HG03432 (cell line): ENCODE data around the gene ELOVL4.
A peak's percentile ranks its signal among the peaks of the same experiment; 100 is the strongest.

Experiments
- ATAC-seq: cut with Tn5 transposase; IDR thresholded peaks from one replicate; pipeline ENCODE4 v1.9.1; 2021; ENCODE audit warnings: mild to moderate bottlenecking, moderate library complexity; ENCODE audit not compliant: unreplicated experiment

The ELOVL4 gene

GRCh38 chr6:79947191-79948186, at the start of gene ELOVL4:
Gene ELOVL4 (minus strand): TSS chr6:79947553. CDS start chr6:79947279, 274 bp downstream.
- peak; percentile 65 for ATAC-seq

GRCh38 chr6:79993911-79994309, 46.6 kb upstream of the ELOVL4 start:
- no peak for ATAC-seq

GRCh38 chr6:79993012-79993910, 45.9 kb upstream of the ELOVL4 start:
- no peak for ATAC-seq

GRCh38 chr6:79989641-79990040, 42.3 kb upstream of the ELOVL4 start:
- no peak for ATAC-seq

- ATAC-seq, result peak; percentile 54
Observed at GRCh38 chr6:79985128-79985527, 37.8 kb upstream of the ELOVL4 start.

GRCh38 chr6:79984261-79984660, 36.9 kb upstream of the ELOVL4 start:
- ATAC-seq, result peak; percentile 83

GRCh38 chr6:79981652-79982051, 34.3 kb upstream of the ELOVL4 start:
- no peak for ATAC-seq

- no peak for ATAC-seq
Observed at GRCh38 chr6:79971193-79971592, 23.8 kb upstream of the ELOVL4 start.

GRCh38 chr6:79969784-79970183, 22.4 kb upstream of the ELOVL4 start:
- ATAC-seq, result no peak

GRCh38 chr6:79967178-79967577, 19.8 kb upstream of the ELOVL4 start:
- ATAC-seq, result no peak

- no peak for ATAC-seq
Observed at GRCh38 chr6:79964607-79965081, 17.3 kb upstream of the ELOVL4 start.

- ATAC-seq, result no peak
Observed at GRCh38 chr6:79954849-79955248, 7.5 kb upstream of the ELOVL4 start.

- ATAC-seq, result peak; percentile 55
Observed at GRCh38 chr6:79949233-79949632, 1.9 kb upstream of the ELOVL4 start.

- ATAC-seq, result peak; percentile 33
Observed at GRCh38 chr6:79946272-79947190, 822 bp downstream of the ELOVL4 start.

GRCh38 chr6:79943133-79943532, 4.2 kb downstream of the ELOVL4 start:
- ATAC-seq, result no peak

- no peak for ATAC-seq
Observed at GRCh38 chr6:79941489-79942151, 5.7 kb downstream of the ELOVL4 start.

- ATAC-seq, result no peak
Observed at GRCh38 chr6:79928478-79928998, 18.8 kb downstream of the ELOVL4 start.

- no peak for ATAC-seq
Observed at GRCh38 chr6:79927758-79928157, 19.6 kb downstream of the ELOVL4 start.

- no peak for ATAC-seq
Observed at GRCh38 chr6:79923270-79923669, 24.1 kb downstream of the ELOVL4 start.
